ENCODE measurements around the gene CTSH.

The CTSH gene

DNA sequence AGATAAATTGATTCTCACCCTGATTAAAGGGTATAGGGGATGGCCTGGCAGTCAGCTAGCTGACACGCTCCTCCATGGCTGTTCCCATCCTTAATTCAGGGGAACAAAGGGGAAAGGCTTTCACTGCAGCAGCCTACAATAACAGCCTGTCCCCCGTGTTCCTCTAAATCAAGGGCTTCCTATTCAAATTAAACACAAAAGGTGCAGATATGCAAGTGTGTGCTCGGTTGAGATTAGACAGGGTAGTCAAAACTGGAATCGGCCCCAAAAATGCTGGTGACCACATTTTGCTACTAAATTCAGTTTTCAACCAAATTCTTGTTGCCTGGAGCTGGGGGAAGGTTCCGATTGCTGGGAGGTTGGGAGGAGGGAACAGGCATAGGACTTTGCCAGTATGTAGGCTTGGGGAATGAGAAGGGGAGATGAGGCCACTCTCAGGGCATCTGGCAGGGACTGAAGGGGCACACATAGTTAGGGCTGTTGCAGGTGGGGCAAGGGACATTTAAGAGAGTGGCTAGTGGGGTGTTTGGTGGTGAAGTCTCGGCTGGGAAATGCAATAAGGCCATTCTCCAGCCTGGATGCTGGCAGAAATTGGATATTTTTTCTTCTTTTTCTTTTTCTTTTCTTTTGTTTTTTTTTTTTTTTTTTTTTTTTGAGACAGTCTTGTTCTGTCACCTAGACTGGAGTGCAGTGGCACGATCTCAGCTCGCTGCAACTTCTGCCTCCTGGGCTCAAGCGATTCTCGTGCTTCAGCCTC, 32.9 kb upstream of the CTSH start:
- no peak for DNase-seq

- DNase-seq, result no peak
Observed at GRCh38 chr15:78977091-78977571, 32.3 kb upstream of the CTSH start.

- no peak for DNase-seq
Observed at GRCh38 chr15:78976691-78977090, 31.8 kb upstream of the CTSH start.

GRCh38 chr15:78974272-78974918, 29.5 kb upstream of the CTSH start:
- DNase-seq, result no peak

DNA sequence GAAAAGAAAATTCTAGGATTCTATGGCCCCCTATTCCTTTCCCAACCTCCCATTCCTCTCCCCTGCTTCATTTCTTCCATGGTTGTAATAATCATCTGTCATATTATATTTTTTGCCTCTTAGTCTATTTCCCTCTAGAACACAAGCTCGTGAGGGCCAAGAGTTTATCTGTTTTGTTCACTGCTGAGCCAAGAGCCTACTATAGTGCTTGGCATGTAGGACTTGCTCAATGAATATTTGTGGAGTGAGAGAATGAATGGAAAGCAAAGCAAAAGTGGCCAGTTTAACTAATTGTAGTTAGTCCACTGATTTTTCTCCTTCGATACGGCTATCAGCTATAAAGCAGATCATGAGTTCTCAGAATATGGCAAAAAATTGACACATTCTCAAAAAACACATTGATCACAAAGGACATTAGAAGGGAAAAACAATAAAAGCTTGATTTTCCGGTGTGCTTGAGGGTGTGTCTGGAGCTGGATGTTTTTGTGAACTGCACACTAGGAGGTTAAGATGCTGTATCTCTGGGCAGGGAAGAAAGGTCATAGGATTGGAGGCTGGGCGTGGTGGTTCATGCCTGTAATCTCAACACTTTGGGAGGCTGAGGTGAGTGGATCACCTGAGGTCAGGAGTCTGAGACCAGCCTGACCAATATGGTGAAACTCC, 25.0 kb upstream of the CTSH start:
- DNase-seq, result no peak

DNA sequence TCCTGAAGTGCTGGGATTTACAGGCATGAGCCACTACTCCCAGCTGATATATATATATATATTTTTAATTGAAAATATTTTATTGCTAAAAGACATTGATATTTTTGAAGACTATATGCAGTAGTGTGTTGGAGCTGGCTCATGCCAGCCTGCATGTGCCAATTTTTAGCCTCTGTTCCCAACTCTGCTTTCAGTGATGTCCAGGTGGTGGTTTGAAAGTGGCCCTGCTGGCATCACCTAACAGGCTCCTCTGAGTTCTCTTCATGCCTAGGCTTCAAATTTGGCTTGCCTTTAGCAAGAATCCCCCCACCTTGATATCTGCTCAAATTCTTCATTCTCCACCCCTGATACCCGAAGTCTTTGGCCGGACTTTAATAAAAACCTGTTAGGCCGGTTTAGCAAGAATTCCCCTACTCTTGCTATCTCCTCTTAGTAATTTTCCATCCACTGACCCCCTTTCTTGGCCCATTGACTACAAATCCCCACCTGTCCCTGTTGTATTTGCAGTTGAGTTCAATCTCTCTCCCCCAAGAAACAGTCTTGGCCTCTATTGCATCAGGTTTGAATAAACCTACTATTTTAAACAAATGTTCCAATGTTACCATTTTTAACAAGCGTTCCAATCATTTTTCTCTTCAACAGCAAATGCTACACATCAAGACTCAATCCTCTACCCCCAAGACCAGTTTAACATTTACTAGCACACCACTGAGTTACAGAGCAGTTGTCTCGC, 23.9 kb upstream of the CTSH start:
- no peak for DNase-seq

GRCh38 chr15:78968114-78968513, 23.3 kb upstream of the CTSH start:
- DNase-seq, result no peak

- DNase-seq, result no peak
Observed at GRCh38 chr15:78960308-78960707, 15.5 kb upstream of the CTSH start.

GRCh38 chr15:78959360-78959759, 14.5 kb upstream of the CTSH start:
- no peak for DNase-seq

- no peak for DNase-seq
Observed at GRCh38 chr15:78957416-78958093, 12.7 kb upstream of the CTSH start.

DNA sequence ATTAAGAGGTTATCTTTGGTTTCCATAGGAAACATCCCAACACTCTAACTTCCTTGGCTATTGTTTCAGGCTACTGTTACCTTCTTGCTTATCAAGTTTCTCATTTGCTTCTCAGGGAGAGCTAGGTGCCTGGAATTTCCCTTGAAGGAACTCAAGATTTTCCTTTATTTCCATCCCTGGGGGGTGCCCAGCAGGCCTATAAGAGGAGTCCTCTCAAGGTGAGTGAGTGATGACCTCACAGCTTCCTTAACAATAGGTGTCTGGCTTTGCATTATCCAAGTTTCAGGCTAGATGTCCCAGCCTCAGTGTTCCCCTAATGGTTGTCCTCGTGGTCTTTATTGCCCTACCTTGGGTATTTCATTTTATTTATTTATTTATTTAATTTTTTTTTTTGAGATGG, 12.1 kb upstream of the CTSH start:
- DNase-seq, result no peak

DNA sequence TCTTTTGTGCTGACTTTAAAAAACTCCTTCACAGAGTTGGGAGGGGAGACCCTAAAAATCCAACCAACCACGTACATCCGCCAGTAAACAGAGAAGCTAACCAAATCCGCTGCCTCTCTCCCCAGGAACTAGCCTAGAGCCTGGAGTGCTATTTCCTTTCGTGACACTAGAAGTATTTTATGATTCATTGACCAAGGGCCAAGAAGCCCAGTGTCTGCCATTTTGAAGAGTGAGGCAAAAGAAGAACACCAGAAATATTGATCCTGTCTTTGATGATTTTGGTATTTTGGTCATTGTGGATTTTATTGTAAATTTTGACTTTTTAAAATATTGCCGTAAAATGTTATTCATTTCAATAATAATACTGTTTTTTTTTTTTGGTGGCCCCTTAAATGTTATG, 10.5 kb upstream of the CTSH start:
- DNase-seq, result no peak

DNA sequence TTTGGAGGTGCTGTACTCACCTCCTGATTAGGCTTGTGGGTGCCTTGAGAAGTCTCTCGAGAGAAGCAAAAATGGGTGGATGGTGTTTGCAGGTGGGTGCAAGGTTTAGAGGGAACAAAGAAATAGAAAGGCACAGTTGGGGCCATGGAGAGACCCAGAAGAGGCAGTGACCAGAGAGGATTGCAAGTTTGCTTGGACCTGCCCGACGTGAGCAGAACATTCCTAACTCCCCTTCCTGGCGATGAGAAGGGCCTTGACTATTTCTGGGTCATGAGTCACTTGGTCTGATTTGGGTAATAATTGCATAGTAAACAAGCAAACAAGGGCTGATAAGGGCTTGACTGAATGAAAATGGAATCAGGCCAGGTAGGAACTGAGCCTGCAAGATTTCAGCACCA, 7.0 kb upstream of the CTSH start:
- DNase-seq, result no peak

GRCh38 chr15:78950902-78951840, 6.3 kb upstream of the CTSH start:
- no peak for DNase-seq

GRCh38 chr15:78950343-78950742, 5.5 kb upstream of the CTSH start:
- no peak for DNase-seq

DNA sequence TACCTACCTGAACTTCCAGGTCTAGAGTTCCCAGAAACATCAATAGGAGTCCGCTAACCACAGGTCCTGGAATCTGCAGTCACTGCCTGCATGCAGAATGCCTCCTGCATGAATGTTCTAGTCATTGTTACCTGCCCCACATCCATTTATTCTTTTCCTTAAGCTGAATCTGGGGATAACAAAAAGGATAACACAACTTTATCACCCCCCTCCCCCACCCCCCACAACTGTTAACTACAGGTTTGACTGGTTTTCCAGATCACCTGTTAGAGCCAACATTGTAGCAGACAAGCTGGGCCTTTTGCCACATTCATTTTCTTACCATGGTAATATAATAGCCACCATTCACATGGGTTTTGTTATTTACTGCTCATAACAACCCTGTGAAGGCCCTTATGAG, 4.6 kb upstream of the CTSH start:
- DNase-seq, result no peak

DNA sequence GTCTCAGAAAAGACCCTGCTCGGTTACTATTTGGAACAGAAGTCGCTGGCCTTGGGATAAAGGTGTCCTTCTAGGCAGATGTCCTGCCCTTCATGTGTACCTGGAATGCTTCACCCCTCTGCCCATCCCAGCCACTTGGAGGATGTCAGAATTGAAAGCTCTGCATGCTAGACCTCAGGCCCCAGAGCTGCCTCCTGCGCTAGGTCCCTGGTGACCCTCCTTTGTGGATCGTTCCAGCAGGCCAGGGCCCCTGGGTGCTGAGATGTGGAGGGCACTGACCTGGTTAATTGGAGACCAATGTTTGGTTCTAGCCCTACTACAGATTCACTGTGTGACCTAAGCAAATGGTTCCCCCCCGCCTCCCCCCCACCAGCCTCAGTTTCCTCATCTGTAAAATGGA, 2.7 kb upstream of the CTSH start:
- no peak for DNase-seq

DNA sequence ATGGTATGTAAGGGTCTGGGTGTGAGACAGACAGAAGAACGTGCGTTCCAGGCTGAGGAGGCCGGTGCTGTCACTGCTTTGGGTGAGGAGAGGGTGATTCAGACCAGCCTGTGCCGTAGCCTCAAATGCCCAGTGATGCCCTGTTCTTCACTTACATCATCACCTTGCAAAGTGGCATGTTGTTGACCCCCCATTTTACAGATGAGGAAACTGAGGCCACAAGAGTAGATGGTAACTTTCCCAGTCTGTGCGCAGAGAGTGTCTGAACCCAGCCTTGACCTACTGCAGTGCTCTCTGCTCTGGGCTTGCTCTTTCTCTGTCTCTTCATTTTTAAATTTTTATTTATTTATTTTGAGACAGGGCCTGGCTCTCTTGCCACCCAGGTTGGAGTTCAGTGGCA, 1.6 kb upstream of the CTSH start:
- no peak for DNase-seq

- DNase-seq, result no peak
Observed at GRCh38 chr15:78944202-78944625, 632 bp downstream of the CTSH start.

DNA sequence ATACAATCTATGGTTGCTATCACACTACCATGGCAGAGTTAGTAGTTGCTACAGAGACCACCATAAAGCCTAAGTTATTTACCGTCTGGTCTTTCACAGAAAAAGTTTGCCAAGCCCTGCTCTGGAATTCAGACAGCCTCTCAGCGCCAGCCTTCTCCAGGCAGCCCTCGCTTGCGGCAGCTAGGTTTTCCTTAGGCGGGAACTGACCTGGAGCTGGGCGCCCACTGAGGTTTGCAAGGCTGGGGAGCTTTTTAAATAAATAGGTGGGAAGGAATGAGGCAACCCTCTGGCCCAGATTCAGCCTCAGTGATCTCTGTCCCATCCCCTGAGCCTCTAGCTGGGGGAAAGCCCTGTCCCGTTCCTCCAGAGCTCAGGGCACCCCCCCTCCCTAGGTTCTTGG, 1.2 kb downstream of the CTSH start:
- no peak for DNase-seq

DNA sequence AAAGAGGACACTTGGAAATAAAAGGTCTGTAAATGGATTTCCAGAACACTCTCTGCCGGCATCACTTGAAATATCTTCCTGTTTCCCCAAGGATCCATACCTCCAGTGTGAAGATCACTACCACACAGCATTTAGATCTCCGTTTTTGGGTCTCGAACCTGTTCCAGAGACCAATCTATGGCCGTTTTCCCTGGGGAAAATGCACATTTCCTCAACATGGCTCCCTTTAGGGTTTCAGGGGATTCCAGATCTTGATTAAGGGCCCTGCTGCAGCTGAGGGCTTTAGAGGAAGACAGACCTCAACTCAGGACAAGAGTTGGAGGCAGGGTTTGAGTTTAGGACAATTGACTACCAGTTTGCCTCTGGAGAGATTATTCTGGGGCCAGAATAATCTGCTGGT, 2.1 kb downstream of the CTSH start:
- no peak for DNase-seq
